WTC11 (cell line): ENCODE measurements around the gene CD84. TPM values are rescaled to one million over a fixed set of nuclear protein-coding genes. Genes with fewer than 3 reads are reported as not detected.

Experiments used
- ATAC-seq: fragments of 200-7000 bp; cut with Tn5 transposase; 2 replicates; pipeline ENCODE4 v1.10.0; 2021; ENCODE audit warnings: mild to moderate bottlenecking, moderate library complexity
- CTCF ChIA-PET: fragments of 300-600 bp; sonication (Branson Sonifier 250); formaldehyde crosslinking; loops from one replicate; lab custom pipeline; 2021; ENCODE audit warnings: antibody characterized with exemption; lab: Charles Lee
- POLR2A ChIA-PET: fragments of 350-600 bp; sonication (Branson Sonifier 250); formaldehyde crosslinking; loops from one replicate; lab custom pipeline; 2021; ENCODE audit warnings: antibody characterized with exemption; lab: Charles Lee
- DNase-seq: peaks from one replicate; pipeline ENCODE4 v3.0.0; 2021; ENCODE audit warnings: low spot score
- H3K27ac Mint-ChIP-seq: 2 replicates; pipeline ENCODE4 v1.8.0; 2021; ENCODE audit warnings: mixed read lengths
- H3K27me3 Mint-ChIP-seq: 2 replicates; pipeline ENCODE4 v1.8.0; 2021; ENCODE audit warnings: low read depth, mild to moderate bottlenecking, moderate library complexity, mixed read lengths
- H3K36me3 Mint-ChIP-seq: 2 replicates; pipeline ENCODE4 v1.8.0; 2021; ENCODE audit warnings: mixed read lengths
- H3K4me1 Mint-ChIP-seq: 2 replicates; pipeline ENCODE4 v1.8.0; 2022; ENCODE audit warnings: mixed read lengths
- H3K4me3 Mint-ChIP-seq: 2 replicates; pipeline ENCODE4 v1.8.0; 2021; ENCODE audit warnings: mild to moderate bottlenecking, moderate library complexity, mixed read lengths
- H3K9me3 Mint-ChIP-seq: 2 replicates; pipeline ENCODE4 v1.8.0; 2021; ENCODE audit warnings: mixed read lengths
- EMX1 ChIP-seq: fragments of 250-450 bp; sonication (Bioruptor Pico); IDR thresholded peaks from 2 replicates; pipeline ENCODE4 v1.8.0; 2021; ENCODE audit warnings: mild to moderate bottlenecking
- ETV6 ChIP-seq: sonication (generic); formaldehyde crosslinking; IDR thresholded peaks from 2 replicates; pipeline ENCODE4 v1.8.1; 2022; ENCODE audit warnings: mild to moderate bottlenecking, missing genetic modification reagents
- JAZF1 ChIP-seq: fragments of 250-450 bp; sonication (Bioruptor Pico); IDR thresholded peaks from 2 replicates; pipeline ENCODE4 v1.9.0; 2021; ENCODE audit warnings: moderate library complexity, mild to moderate bottlenecking, inconsistent platforms
- NFYB ChIP-seq: sonication (generic); formaldehyde crosslinking; conservative IDR thresholded peaks from 2 replicates; pipeline ENCODE4 v1.8.0; 2022; ENCODE audit warnings: low read depth, missing genetic modification reagents
- NR3C1 ChIP-seq: sonication (generic); formaldehyde crosslinking; conservative IDR thresholded peaks from 2 replicates; pipeline ENCODE4 v1.8.1; 2023; ENCODE audit warnings: low read depth, mild to moderate bottlenecking, missing genetic modification reagents
- PRRX2 ChIP-seq: fragments of 250-450 bp; sonication (Bioruptor Pico); IDR thresholded peaks from 2 replicates; pipeline ENCODE4 v1.8.0; 2021; ENCODE audit warnings: mild to moderate bottlenecking
- ZNF317 ChIP-seq: sonication (generic); formaldehyde crosslinking; IDR thresholded peaks from 2 replicates; pipeline ENCODE4 v1.8.1; 2023; ENCODE audit warnings: low read depth, mild to moderate bottlenecking, moderate library complexity, missing genetic modification reagents, borderline replicate concordance
- total RNA-seq: library from RNA; stranded (reverse); gene quantifications from 3 replicates; pipeline ENCODE4 v1.2.3, GENCODE V29; 2021
- TF ChIP-seq, protein P1 (sequence below): fragments of 250-450 bp; sonication (Bioruptor Pico); IDR thresholded peaks from 2 replicates; pipeline ENCODE4 v1.9.0; 2021; ENCODE audit warnings: moderate library complexity, mild to moderate bottlenecking, inconsistent platforms, borderline replicate concordance
- TF ChIP-seq, protein P2 (sequence below): sonication (generic); formaldehyde crosslinking; IDR thresholded peaks from 2 replicates; pipeline ENCODE4 v1.8.1; 2023; ENCODE audit warnings: mild to moderate bottlenecking, missing genetic modification reagents, moderate library complexity
- TF ChIP-seq, protein P3 (sequence below): sonication (generic); formaldehyde crosslinking; IDR thresholded peaks from 2 replicates; pipeline ENCODE4 v1.8.1; 2022; ENCODE audit warnings: mild to moderate bottlenecking, moderate library complexity, missing genetic modification reagents
- TF ChIP-seq, protein P4 (sequence below): fragments of 250-450 bp; sonication (Bioruptor Pico); IDR thresholded peaks from 2 replicates; pipeline ENCODE4 v2.1.2; 2022; ENCODE audit warnings: mild to moderate bottlenecking, moderate library complexity
- TF ChIP-seq, protein P5 (sequence below): sonication (generic); formaldehyde crosslinking; IDR thresholded peaks from 2 replicates; pipeline ENCODE4 v1.8.1; 2023; ENCODE audit warnings: mild to moderate bottlenecking, missing genetic modification reagents
- TF ChIP-seq, protein P6 (sequence below): fragments of 250-450 bp; sonication (Bioruptor Pico); IDR thresholded peaks from 2 replicates; pipeline ENCODE4 v1.8.0; 2021; ENCODE audit warnings: mild to moderate bottlenecking
- TF ChIP-seq, protein P7 (sequence below): fragments of 250-450 bp; sonication (Bioruptor Pico); IDR thresholded peaks from 2 replicates; pipeline ENCODE4 v1.9.0; 2021; ENCODE audit warnings: mild to moderate bottlenecking
- TF ChIP-seq, protein P8 (sequence below): sonication (generic); formaldehyde crosslinking; IDR thresholded peaks from 2 replicates; pipeline ENCODE4 v1.8.1; 2023; ENCODE audit warnings: mild to moderate bottlenecking, missing genetic modification reagents, borderline replicate concordance
- TF ChIP-seq, protein P9 (sequence below): sonication (generic); formaldehyde crosslinking; IDR thresholded peaks from 2 replicates; pipeline ENCODE4 v1.8.1; 2022; ENCODE audit warnings: missing genetic modification reagents, borderline replicate concordance

The CD84 gene
- total RNA-seq, 1 experiment from 2014 or later = 0.17 TPM

DNA sequence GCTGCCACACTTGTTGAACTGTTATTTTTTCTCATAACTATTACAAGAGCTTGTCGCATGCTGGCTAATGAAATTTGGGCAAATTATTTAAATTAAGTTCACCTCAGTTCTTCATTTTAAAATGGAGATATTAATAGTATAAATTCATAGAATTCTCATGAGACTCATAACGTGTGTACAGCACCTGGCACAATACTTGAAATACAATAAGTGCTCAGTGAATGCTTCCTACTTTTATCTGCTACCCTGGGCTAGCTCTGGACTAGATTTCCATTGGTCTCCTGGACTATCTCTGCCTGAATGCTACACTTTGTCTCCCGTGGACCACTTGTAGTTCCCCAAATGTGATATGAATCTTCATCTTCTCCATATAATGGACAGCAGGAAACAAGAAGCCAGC lies 57.2 kb downstream of the CD84 start (continued):
- TF ChIP-seq EMX1 (CRISPR knock-in tag) (no peak), NFYB (CRISPR knock-in tag) (no peak)
- TF ChIP-seq, protein P1, sequence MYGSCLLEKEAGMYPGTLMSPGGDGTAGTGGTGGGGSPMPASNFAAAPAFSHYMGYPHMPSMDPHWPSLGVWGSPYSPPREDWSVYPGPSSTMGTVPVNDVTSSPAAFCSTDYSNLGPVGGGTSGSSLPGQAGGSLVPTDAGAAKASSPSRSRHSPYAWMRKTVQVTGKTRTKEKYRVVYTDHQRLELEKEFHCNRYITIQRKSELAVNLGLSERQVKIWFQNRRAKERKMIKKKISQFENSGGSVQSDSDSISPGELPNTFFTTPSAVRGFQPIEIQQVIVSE (CRISPR knock-in tag) = no peak
- TF ChIP-seq, protein P2, sequence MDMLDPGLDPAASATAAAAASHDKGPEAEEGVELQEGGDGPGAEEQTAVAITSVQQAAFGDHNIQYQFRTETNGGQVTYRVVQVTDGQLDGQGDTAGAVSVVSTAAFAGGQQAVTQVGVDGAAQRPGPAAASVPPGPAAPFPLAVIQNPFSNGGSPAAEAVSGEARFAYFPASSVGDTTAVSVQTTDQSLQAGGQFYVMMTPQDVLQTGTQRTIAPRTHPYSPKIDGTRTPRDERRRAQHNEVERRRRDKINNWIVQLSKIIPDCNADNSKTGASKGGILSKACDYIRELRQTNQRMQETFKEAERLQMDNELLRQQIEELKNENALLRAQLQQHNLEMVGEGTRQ (CRISPR knock-in tag) = no peak
- TF ChIP-seq, protein P3, sequence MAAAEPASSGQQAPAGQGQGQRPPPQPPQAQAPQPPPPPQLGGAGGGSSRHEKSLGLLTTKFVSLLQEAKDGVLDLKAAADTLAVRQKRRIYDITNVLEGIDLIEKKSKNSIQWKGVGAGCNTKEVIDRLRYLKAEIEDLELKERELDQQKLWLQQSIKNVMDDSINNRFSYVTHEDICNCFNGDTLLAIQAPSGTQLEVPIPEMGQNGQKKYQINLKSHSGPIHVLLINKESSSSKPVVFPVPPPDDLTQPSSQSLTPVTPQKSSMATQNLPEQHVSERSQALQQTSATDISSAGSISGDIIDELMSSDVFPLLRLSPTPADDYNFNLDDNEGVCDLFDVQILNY (CRISPR knock-in tag) = no peak
- TF ChIP-seq, protein P4, sequence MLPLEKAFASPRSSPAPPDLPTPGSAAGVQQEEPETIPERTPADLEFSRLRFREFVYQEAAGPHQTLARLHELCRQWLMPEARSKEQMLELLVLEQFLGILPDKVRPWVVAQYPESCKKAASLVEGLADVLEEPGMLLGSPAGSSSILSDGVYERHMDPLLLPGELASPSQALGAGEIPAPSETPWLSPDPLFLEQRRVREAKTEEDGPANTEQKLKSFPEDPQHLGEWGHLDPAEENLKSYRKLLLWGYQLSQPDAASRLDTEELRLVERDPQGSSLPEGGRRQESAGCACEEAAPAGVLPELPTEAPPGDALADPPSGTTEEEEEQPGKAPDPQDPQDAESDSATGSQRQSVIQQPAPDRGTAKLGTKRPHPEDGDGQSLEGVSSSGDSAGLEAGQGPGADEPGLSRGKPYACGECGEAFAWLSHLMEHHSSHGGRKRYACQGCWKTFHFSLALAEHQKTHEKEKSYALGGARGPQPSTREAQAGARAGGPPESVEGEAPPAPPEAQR (CRISPR knock-in tag) = no peak
- TF ChIP-seq, protein P5, sequence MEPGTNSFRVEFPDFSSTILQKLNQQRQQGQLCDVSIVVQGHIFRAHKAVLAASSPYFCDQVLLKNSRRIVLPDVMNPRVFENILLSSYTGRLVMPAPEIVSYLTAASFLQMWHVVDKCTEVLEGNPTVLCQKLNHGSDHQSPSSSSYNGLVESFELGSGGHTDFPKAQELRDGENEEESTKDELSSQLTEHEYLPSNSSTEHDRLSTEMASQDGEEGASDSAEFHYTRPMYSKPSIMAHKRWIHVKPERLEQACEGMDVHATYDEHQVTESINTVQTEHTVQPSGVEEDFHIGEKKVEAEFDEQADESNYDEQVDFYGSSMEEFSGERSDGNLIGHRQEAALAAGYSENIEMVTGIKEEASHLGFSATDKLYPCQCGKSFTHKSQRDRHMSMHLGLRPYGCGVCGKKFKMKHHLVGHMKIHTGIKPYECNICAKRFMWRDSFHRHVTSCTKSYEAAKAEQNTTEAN = no peak
- TF ChIP-seq, protein P6, sequence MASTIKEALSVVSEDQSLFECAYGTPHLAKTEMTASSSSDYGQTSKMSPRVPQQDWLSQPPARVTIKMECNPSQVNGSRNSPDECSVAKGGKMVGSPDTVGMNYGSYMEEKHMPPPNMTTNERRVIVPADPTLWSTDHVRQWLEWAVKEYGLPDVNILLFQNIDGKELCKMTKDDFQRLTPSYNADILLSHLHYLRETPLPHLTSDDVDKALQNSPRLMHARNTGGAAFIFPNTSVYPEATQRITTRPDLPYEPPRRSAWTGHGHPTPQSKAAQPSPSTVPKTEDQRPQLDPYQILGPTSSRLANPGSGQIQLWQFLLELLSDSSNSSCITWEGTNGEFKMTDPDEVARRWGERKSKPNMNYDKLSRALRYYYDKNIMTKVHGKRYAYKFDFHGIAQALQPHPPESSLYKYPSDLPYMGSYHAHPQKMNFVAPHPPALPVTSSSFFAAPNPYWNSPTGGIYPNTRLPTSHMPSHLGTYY (CRISPR knock-in tag) = no peak
- TF ChIP-seq, protein P7, sequence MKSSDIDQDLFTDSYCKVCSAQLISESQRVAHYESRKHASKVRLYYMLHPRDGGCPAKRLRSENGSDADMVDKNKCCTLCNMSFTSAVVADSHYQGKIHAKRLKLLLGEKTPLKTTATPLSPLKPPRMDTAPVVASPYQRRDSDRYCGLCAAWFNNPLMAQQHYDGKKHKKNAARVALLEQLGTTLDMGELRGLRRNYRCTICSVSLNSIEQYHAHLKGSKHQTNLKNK (CRISPR knock-in tag) = no peak

DNA sequence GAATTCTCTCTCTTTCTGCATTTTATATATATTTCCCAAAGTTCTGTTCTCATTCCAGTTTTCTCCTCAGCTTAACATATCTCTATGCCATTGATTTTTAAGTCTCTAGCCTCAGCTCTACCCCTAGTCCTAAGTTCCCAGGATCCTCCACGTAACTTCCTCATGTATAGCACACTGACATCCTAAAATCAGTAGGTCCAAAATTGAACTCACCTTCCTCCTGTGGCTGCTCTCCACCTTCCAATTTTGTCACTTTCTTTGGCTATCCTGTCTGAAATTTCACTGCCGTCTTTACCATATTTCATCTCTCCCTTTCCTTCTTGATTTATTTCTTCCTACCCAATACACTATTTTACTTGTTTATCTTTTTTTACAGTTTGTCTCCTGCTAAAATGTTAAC lies 57.7 kb downstream of the CD84 start:
- H3K4me1 Mint-ChIP-seq = peaks cover 31% of the 10 kb centered on the region
- TF ChIP-seq, protein P8, sequence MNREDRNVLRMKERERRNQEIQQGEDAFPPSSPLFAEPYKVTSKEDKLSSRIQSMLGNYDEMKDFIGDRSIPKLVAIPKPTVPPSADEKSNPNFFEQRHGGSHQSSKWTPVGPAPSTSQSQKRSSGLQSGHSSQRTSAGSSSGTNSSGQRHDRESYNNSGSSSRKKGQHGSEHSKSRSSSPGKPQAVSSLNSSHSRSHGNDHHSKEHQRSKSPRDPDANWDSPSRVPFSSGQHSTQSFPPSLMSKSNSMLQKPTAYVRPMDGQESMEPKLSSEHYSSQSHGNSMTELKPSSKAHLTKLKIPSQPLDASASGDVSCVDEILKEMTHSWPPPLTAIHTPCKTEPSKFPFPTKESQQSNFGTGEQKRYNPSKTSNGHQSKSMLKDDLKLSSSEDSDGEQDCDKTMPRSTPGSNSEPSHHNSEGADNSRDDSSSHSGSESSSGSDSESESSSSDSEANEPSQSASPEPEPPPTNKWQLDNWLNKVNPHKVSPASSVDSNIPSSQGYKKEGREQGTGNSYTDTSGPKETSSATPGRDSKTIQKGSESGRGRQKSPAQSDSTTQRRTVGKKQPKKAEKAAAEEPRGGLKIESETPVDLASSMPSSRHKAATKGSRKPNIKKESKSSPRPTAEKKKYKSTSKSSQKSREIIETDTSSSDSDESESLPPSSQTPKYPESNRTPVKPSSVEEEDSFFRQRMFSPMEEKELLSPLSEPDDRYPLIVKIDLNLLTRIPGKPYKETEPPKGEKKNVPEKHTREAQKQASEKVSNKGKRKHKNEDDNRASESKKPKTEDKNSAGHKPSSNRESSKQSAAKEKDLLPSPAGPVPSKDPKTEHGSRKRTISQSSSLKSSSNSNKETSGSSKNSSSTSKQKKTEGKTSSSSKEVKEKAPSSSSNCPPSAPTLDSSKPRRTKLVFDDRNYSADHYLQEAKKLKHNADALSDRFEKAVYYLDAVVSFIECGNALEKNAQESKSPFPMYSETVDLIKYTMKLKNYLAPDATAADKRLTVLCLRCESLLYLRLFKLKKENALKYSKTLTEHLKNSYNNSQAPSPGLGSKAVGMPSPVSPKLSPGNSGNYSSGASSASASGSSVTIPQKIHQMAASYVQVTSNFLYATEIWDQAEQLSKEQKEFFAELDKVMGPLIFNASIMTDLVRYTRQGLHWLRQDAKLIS (CRISPR knock-in tag) = no peak
- TF ChIP-seq, protein P9, sequence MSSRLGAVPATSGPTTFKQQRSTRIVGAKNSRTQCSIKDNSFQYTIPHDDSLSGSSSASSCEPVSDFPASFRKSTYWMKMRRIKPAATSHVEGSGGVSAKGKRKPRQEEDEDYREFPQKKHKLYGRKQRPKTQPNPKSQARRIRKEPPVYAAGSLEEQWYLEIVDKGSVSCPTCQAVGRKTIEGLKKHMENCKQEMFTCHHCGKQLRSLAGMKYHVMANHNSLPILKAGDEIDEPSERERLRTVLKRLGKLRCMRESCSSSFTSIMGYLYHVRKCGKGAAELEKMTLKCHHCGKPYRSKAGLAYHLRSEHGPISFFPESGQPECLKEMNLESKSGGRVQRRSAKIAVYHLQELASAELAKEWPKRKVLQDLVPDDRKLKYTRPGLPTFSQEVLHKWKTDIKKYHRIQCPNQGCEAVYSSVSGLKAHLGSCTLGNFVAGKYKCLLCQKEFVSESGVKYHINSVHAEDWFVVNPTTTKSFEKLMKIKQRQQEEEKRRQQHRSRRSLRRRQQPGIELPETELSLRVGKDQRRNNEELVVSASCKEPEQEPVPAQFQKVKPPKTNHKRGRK = no peak
- TF ChIP-seq ZNF317 (CRISPR knock-in tag) = no peak
- TF ChIP-seq NR3C1 = no peak
- no peak for TF ChIP-seq PRRX2 (CRISPR knock-in tag)
- TF ChIP-seq, protein P6 (CRISPR knock-in tag) = no peak
- TF ChIP-seq ETV6 (CRISPR knock-in tag) = no peak
- no peak for TF ChIP-seq JAZF1
- ChIA-PET CTCF (interaction anchor here (1.0 to 1.6 kb wide), 2 partner anchors 23 to 29 kb away, joined by 3 read pairs; no protein-coding TSS in a partner anchor), POLR2A (no interaction called here)
- no peak for ATAC-seq
- H3K9me3 Mint-ChIP-seq = peaks cover 28% of the 10 kb centered on the region
- no peak overlapping the region; the same call in 1 of the 2 replicates for H3K27ac Mint-ChIP-seq
- peaks cover 3% of the 10 kb centered on the region; the same call in 1 of the 2 replicates for H3K36me3 Mint-ChIP-seq
- H3K4me3 Mint-ChIP-seq = no peak overlapping the region
- DNase-seq = no peak
- no peaks in the 10 kb centered on the region for H3K27me3 Mint-ChIP-seq
